ENCODE data around the gene ISL2. TPM values are rescaled to one million over a fixed set of nuclear protein-coding genes. Genes with fewer than 3 reads are reported as not detected.

Gene ISL2
- total and polyA plus RNA-seq, 5 donors: 0.05 TPM; not detected in 4

DNA sequence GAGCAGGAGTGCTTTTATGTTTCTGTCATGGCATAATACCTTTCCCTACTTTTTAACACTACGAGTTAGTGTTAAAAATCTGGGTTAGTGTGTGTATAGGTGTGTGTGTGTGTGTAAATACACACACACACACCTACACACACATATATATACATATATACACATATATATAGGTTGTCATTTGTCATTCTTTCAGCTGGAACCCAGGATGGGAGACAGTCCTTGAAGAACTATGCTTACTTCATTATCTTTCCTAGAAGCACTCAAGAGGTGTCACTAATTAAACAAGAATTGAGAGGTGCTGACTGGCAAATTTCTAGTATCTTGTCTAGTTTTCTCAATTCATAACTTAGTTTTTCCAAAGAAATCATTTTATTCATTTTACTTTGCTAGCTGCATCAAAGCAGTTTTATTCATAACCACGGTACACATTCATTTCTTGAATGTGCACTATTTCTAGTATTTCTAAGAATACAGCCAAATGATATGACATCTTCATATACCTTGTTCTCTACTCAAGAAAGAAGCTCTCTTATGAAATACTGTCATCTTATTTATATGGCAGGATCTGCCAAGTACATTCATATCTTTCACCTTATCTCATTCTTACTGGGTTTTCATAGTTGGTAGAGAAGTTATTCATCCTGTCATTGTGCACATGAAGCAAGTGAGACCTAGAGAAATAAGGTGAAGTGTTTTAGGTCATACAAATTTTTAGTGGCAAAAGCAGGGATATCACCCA, 46.6 kb downstream of the ISL2 start:
- H3K27ac ChIP-seq (ENCODE audit: low read length): no peak overlapping the region
- DNase-seq: no peak
- no peaks in the 10 kb centered on the region for H3K9me3 ChIP-seq (ENCODE audit: control insufficient read depth, low read length)
- no peak for ATAC-seq
- no peak overlapping the region for H3K4me3 ChIP-seq (ENCODE audit: low read length)
- no peaks in the 10 kb centered on the region for H3K27me3 ChIP-seq (ENCODE audit: control insufficient read depth, insufficient read depth)
- H3K4me1 ChIP-seq (ENCODE audit: control insufficient read depth, insufficient read depth, low read length): no peaks in the 10 kb centered on the region
- intact Hi-C loops (cut with DNase I): no loop called here
- WGBS: 96% methylated on average over 2 of the region's 2 CpGs

GRCh38 chr15:76384409-76384808, 47.8 kb downstream of the ISL2 start:
- H3K27ac ChIP-seq (ENCODE audit: low read length): no peak overlapping the region

DNA sequence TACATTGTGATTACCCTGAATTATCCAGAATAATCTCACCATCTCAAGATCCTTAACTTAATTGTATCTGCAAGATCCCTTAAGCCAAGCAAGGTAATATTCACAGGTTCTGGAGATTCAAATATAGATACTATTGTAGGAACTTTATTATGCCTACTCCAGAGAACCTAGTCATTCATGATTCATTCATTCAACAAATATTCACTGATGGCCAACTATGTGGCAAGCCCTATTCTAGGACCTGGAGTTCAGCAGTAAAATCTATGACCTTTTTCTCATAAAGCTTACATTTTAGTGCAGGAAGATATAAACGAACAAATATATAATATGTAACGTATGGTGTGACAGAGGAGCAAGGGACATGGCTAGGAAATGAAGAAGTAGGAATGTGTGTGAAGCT, 49.6 kb downstream of the ISL2 start:
- Histone ChIP-seq H3K9me3 (ENCODE audit: control insufficient read depth, low read length) (no peaks in the 10 kb centered on the region), H3K4me1 (ENCODE audit: control insufficient read depth, insufficient read depth, low read length) (no peaks in the 10 kb centered on the region), H3K4me3 (ENCODE audit: low read length) (no peak overlapping the region), H3K27me3 (ENCODE audit: control insufficient read depth, insufficient read depth) (no peaks in the 10 kb centered on the region), H3K27ac (ENCODE audit: low read length) (no peak overlapping the region)
- ATAC-seq: no peak
- intact Hi-C loops (cut with DNase I): no loop called here
- 94% methylated on average over 2 of the region's 2 CpGs for WGBS
- DNase-seq: no peak

More at GRCh38 chr15:76384409-76384808, 47.8 kb downstream of the ISL2 start:
- intact Hi-C loops (cut with DNase I): no loop called here
- Histone ChIP-seq H3K9me3 (ENCODE audit: control insufficient read depth, low read length) (no peaks in the 10 kb centered on the region), H3K4me3 (ENCODE audit: low read length) (no peak overlapping the region), H3K27me3 (ENCODE audit: control insufficient read depth, insufficient read depth) (no peaks in the 10 kb centered on the region), H3K4me1 (ENCODE audit: control insufficient read depth, insufficient read depth, low read length) (no peaks in the 10 kb centered on the region)
- 91% methylated on average over 2 of the region's 2 CpGs for WGBS
- DNase-seq (no peak), ATAC-seq (no peak)

- Histone ChIP-seq H3K27ac (ENCODE audit: low read length) (no peak overlapping the region), H3K4me3 (ENCODE audit: low read length) (no peak overlapping the region), H3K4me1 (ENCODE audit: control insufficient read depth, insufficient read depth, low read length) (no peaks in the 10 kb centered on the region), H3K9me3 (ENCODE audit: control insufficient read depth, low read length) (no peaks in the 10 kb centered on the region), H3K27me3 (ENCODE audit: control insufficient read depth, insufficient read depth) (no peaks in the 10 kb centered on the region)
- no peak for DNase-seq
- 91% methylated on average over 2 of the region's 2 CpGs for WGBS
- intact Hi-C loops (cut with DNase I): no loop called here
- ATAC-seq: no peak
Observed at GRCh38 chr15:76386926-76387325, 50.4 kb downstream of the ISL2 start.

- Histone ChIP-seq H3K27me3 (ENCODE audit: control insufficient read depth, insufficient read depth) (no peaks in the 10 kb centered on the region), H3K9me3 (ENCODE audit: control insufficient read depth, low read length) (no peaks in the 10 kb centered on the region), H3K27ac (ENCODE audit: low read length) (no peak overlapping the region), H3K4me3 (ENCODE audit: low read length) (no peak overlapping the region), H3K4me1 (ENCODE audit: control insufficient read depth, insufficient read depth, low read length) (no peaks in the 10 kb centered on the region)
- intact Hi-C loops (cut with DNase I): no loop called here
- DNase-seq: no peak
- no peak for ATAC-seq
Observed at GRCh38 chr15:76390571-76390970, 54.0 kb downstream of the ISL2 start.

GRCh38 chr15:76391309-76391708, 54.7 kb downstream of the ISL2 start:
- WGBS: 97% methylated on average over 3 of the region's 3 CpGs
- H3K27me3 ChIP-seq (ENCODE audit: control insufficient read depth, insufficient read depth): no peaks in the 10 kb centered on the region
- no peak overlapping the region for H3K4me3 ChIP-seq (ENCODE audit: low read length)
- H3K27ac ChIP-seq (ENCODE audit: low read length): no peak overlapping the region
- intact Hi-C loops (cut with DNase I): no loop called here
- no peak for DNase-seq
- H3K9me3 ChIP-seq (ENCODE audit: control insufficient read depth, low read length): no peaks in the 10 kb centered on the region
- H3K4me1 ChIP-seq (ENCODE audit: control insufficient read depth, insufficient read depth, low read length): no peaks in the 10 kb centered on the region
- ATAC-seq: no peak

DNA sequence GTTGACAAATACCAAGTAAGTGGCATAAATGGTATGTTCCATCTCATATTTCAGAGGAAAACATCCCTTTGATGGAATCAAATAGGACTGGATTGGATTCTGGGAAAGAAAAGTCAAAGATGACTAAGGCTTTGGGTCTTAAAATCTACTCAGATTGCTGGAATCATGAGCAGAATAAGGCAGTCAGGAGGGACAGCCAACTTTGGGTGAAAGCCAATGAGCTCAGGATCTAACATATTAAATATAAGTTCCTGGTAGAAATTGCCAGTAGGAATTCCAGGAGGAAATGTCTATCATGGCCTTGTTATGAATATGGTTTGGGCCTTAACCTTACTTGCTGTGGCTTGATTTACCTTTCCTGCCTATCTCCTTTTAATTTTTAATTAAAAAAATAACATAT, 55.3 kb downstream of the ISL2 start:
- Histone ChIP-seq H3K9me3 (ENCODE audit: control insufficient read depth, low read length) (no peaks in the 10 kb centered on the region), H3K4me3 (ENCODE audit: low read length) (no peak overlapping the region), H3K27ac (ENCODE audit: low read length) (no peak overlapping the region), H3K4me1 (ENCODE audit: control insufficient read depth, insufficient read depth, low read length) (no peaks in the 10 kb centered on the region), H3K27me3 (ENCODE audit: control insufficient read depth, insufficient read depth) (no peaks in the 10 kb centered on the region)
- intact Hi-C loops (cut with DNase I): no loop called here
- no peak for ATAC-seq
- no peak for DNase-seq

Other genes with a start within 250 kb of the ISL2 start
- gene ETFA, start 25.3 kb upstream of the ISL2 start, total RNA-seq: 100 to 1,000 TPM; 248 to 283 (median 250) TPM
- 264 TPM for gene ETFA, start 25.3 kb upstream of the ISL2 start, polyA plus RNA-seq

All from right cardiac atrium (tissue), 5 donors.